Measurements from ENCODE around the gene AHNAK2.
"Not testable (repeated sequence)": the region's sequence is repeated elsewhere in the genome, so short reads cannot be mapped to it uniquely, and the experiment has no call there.

Gene AHNAK2

GRCh38 chr14:104924421-104925213, 53.6 kb downstream of the AHNAK2 start, which contains the start of gene PLD4:
Gene PLD4 (plus strand): TSS chr14:104924879. CDS start chr14:104927141, 2,262 bp downstream.
- no peak within 1 kb of the TSS for H3K4me3 ChIP-seq (ENCODE audit: low read depth, low read length)
- DNase-seq (ENCODE audit: low read depth, low spot score) = no peak
- POLR2A ChIA-PET = no interaction called here
- no peak for TF ChIP-seq CTCF (IDR thresholded peaks at IDR 0.05; ENCODE audit: insufficient read depth, low read length, missing control alignments)
- CTCF ChIA-PET = interaction anchor here (0.9 to 3.9 kb wide), 4 partner anchors 9 to 120 kb away, joined by 3 to 14 read pairs (median 7); no protein-coding TSS in a partner anchor

GRCh38 chr14:104923640-104924420, 54.3 kb downstream of the AHNAK2 start:
- DNase-seq (ENCODE audit: low read depth, low spot score) = no peak
- ChIA-PET CTCF (interaction anchor here (0.9 to 3.9 kb wide), 3 partner anchors 10 to 121 kb away, joined by 3 to 14 read pairs (median 11); no protein-coding TSS in a partner anchor), POLR2A (no interaction called here)
- H3K4me3 ChIP-seq (ENCODE audit: low read depth, low read length) = no peak overlapping the region
- no peak for TF ChIP-seq CTCF (IDR thresholded peaks at IDR 0.05; ENCODE audit: insufficient read depth, low read length, missing control alignments)

- CTCF ChIA-PET = interaction anchor here (1.1 kb wide), 1 partner anchor 24 kb away, joined by 3 read pairs; no protein-coding TSS in a partner anchor
- TF ChIP-seq CTCF (IDR thresholded peaks at IDR 0.05; ENCODE audit: insufficient read depth, low read length, missing control alignments) = no peak
Measured at GRCh38 chr14:104919993-104920315, 58.2 kb downstream of the AHNAK2 start.

GRCh38 chr14:104919152-104919992, 58.8 kb downstream of the AHNAK2 start:
- DNase-seq (ENCODE audit: low read depth, low spot score); POLR2A ChIA-PET; H3K4me3 ChIP-seq (ENCODE audit: low read depth, low read length): not testable (repeated sequence)
- CTCF ChIA-PET = interaction anchor here (1.1 kb wide), 2 partner anchors 21 to 23 kb away, joined by 3 read pairs; no protein-coding TSS in a partner anchor

More at GRCh38 chr14:104919993-104920315, 58.2 kb downstream of the AHNAK2 start:
- POLR2A ChIA-PET = no interaction called here
- H3K4me3 ChIP-seq (ENCODE audit: low read depth, low read length) = no peak overlapping the region
- no peak for DNase-seq (ENCODE audit: low read depth, low spot score)

- no peak overlapping the region for H3K4me3 ChIP-seq (ENCODE audit: low read depth, low read length)
- DNase-seq (ENCODE audit: low read depth, low spot score) = no peak
- no peak for TF ChIP-seq CTCF (IDR thresholded peaks at IDR 0.05; ENCODE audit: insufficient read depth, low read length, missing control alignments)
- POLR2A ChIA-PET = no interaction called here
- CTCF ChIA-PET = no interaction called here
Measured at GRCh38 chr14:104917993-104918392, 60.2 kb downstream of the AHNAK2 start.

GRCh38 chr14:104917116-104917515, 61.1 kb downstream of the AHNAK2 start:
- DNase-seq (ENCODE audit: low read depth, low spot score) = no peak
- no peak overlapping the region for H3K4me3 ChIP-seq (ENCODE audit: low read depth, low read length)
- POLR2A ChIA-PET = no interaction called here
- TF ChIP-seq CTCF (IDR thresholded peaks at IDR 0.05; ENCODE audit: insufficient read depth, low read length, missing control alignments) = no peak
- CTCF ChIA-PET = interaction anchor here (0.9 to 2.2 kb wide), 3 partner anchors 14 to 128 kb away, joined by 3 to 6 read pairs (median 3); no protein-coding TSS in a partner anchor
